ENCODE data around the gene LRRC4B. TPM values are rescaled to one million over a fixed set of nuclear protein-coding genes. Genes with fewer than 3 reads are reported as not detected.
A peak's percentile ranks its signal among the peaks of the same experiment; 100 is the strongest.

LRRC4B gene
- polyA plus RNA-seq, 1 donor (not counting 4 experiments of a cell fraction or from before 2014, with no cell fraction given), result not detected

- Histone ChIP-seq H4K20me1 (ENCODE audit: control insufficient read depth, extremely low read depth, insufficient read depth, low read length) (no peaks in the 10 kb centered on the region), H3K9me3 (ENCODE audit: control insufficient read depth, low read depth, low read length) (no peaks in the 10 kb centered on the region), H3K4me1 (ENCODE audit: control insufficient read depth, extremely low read depth, insufficient read depth, low read length) (peaks cover 4% of the 10 kb centered on the region), H3K27ac (ENCODE audit: control insufficient read depth, insufficient read depth, low read length) (no peak overlapping the region), H3K27me3 (ENCODE audit: control insufficient read depth, extremely low read depth, insufficient read depth, low read length) (peaks cover 8% of the 10 kb centered on the region), H3K9ac (ENCODE audit: control insufficient read depth, extremely low read depth, insufficient read depth, low read length) (no peak overlapping the region), H3K9me1 (ENCODE audit: control insufficient read depth, extremely low read depth, insufficient read depth, low read length) (no peaks in the 10 kb centered on the region), H3K4me2 (ENCODE audit: control insufficient read depth, extremely low read depth, insufficient read depth, low read depth, low read length) (no peak overlapping the region), H3K36me3 (ENCODE audit: control insufficient read depth in 2 of 2, extremely low read depth in 1 of 2, insufficient read depth in 2 of 2, low read length in 2 of 2) (no peaks in the 10 kb centered on the region), H2AFZ (ENCODE audit: control insufficient read depth, low read length) (no peak overlapping the region), H3K79me2 (ENCODE audit: control insufficient read depth, insufficient read depth, low read length) (peaks cover 5% of the 10 kb centered on the region), H3K4me3 (ENCODE audit: control insufficient read depth in 2 of 3, extremely low read depth in 1 of 3, insufficient read depth in 2 of 3, low read depth in 1 of 3, low read length in 3 of 3) (no peak overlapping the region)
- FAIRE-seq, result no peak
- DNase-seq (ENCODE audit: low read depth, low spot score), result no peak
- dilution Hi-C loops (cut with MboI; ENCODE audit: extremely low pct_ligation_motif_present, low sequenced_read_pairs), result no loop called here
- TF ChIP-seq EZH2 (IDR thresholded peaks at IDR 0.05; ENCODE audit: low read length), result no peak
- TF ChIP-seq, protein P1, sequence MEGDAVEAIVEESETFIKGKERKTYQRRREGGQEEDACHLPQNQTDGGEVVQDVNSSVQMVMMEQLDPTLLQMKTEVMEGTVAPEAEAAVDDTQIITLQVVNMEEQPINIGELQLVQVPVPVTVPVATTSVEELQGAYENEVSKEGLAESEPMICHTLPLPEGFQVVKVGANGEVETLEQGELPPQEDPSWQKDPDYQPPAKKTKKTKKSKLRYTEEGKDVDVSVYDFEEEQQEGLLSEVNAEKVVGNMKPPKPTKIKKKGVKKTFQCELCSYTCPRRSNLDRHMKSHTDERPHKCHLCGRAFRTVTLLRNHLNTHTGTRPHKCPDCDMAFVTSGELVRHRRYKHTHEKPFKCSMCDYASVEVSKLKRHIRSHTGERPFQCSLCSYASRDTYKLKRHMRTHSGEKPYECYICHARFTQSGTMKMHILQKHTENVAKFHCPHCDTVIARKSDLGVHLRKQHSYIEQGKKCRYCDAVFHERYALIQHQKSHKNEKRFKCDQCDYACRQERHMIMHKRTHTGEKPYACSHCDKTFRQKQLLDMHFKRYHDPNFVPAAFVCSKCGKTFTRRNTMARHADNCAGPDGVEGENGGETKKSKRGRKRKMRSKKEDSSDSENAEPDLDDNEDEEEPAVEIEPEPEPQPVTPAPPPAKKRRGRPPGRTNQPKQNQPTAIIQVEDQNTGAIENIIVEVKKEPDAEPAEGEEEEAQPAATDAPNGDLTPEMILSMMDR (optimal IDR thresholded peaks at IDR 0.05 in 1 of 3, IDR thresholded peaks at IDR 0.05 in 1 of 3, conservative IDR thresholded peaks at IDR 0.05 in 1 of 3; ENCODE audit: extremely low read depth in 1 of 3, insufficient read depth in 2 of 3, low read length in 3 of 3), result no peak
Observed at GRCh38 chr19:50512999-50513745, 55.1 kb downstream of the LRRC4B start.

GRCh38 chr19:50512112-50512998 lies 55.9 kb downstream of the LRRC4B start:
- H3K4me3 ChIP-seq (ENCODE audit: control insufficient read depth in 2 of 3, extremely low read depth in 1 of 3, insufficient read depth in 2 of 3, low read depth in 1 of 3, low read length in 3 of 3), result peak overlapping the region; percentile 68 to 94 (median 91)
- TF ChIP-seq, protein P1 (optimal IDR thresholded peaks at IDR 0.05 in 1 of 3, IDR thresholded peaks at IDR 0.05 in 1 of 3, conservative IDR thresholded peaks at IDR 0.05 in 1 of 3; ENCODE audit: extremely low read depth in 1 of 3, insufficient read depth in 2 of 3, low read length in 3 of 3), result no peak
- TF ChIP-seq EZH2 (IDR thresholded peaks at IDR 0.05; ENCODE audit: low read length), result no peak
- H3K4me2 ChIP-seq (ENCODE audit: control insufficient read depth, extremely low read depth, insufficient read depth, low read depth, low read length), result peak overlapping the region; percentile 74
- peak overlapping the region; percentile 81 for H3K9ac ChIP-seq (ENCODE audit: control insufficient read depth, extremely low read depth, insufficient read depth, low read length)
- dilution Hi-C loops (cut with MboI; ENCODE audit: extremely low pct_ligation_motif_present, low sequenced_read_pairs), result no loop called here
- H3K27me3 ChIP-seq (ENCODE audit: control insufficient read depth, extremely low read depth, insufficient read depth, low read length), result peaks cover 8% of the 10 kb centered on the region
- no peaks in the 10 kb centered on the region for H3K36me3 ChIP-seq (ENCODE audit: control insufficient read depth in 2 of 2, extremely low read depth in 1 of 2, insufficient read depth in 2 of 2, low read length in 2 of 2)
- H3K9me1 ChIP-seq (ENCODE audit: control insufficient read depth, extremely low read depth, insufficient read depth, low read length), result no peaks in the 10 kb centered on the region
- H3K4me1 ChIP-seq (ENCODE audit: control insufficient read depth, extremely low read depth, insufficient read depth, low read length), result peaks cover 4% of the 10 kb centered on the region
- no peak overlapping the region for H2AFZ ChIP-seq (ENCODE audit: control insufficient read depth, low read length)
- H3K9me3 ChIP-seq (ENCODE audit: control insufficient read depth, low read depth, low read length), result no peaks in the 10 kb centered on the region
- no peak for FAIRE-seq
- H3K27ac ChIP-seq (ENCODE audit: control insufficient read depth, insufficient read depth, low read length), result peak overlapping the region; percentile 52
- no peaks in the 10 kb centered on the region for H4K20me1 ChIP-seq (ENCODE audit: control insufficient read depth, extremely low read depth, insufficient read depth, low read length)
- peaks cover 5% of the 10 kb centered on the region for H3K79me2 ChIP-seq (ENCODE audit: control insufficient read depth, insufficient read depth, low read length)
- no peak for DNase-seq (ENCODE audit: low read depth, low spot score)
